Heart right ventricle (tissue), 16 donors: ENCODE results near the gene BRAT1. TPM values are rescaled to one million over a fixed set of nuclear protein-coding genes. Genes with fewer than 3 reads are reported as not detected.
A peak's percentile ranks its signal among the peaks of the same experiment; 100 is the strongest.

ENCODE experiments used
- ATAC-seq, 8 donors: fragments of 200-7000 bp; cut with Tn5 transposase; one replicate each; pipeline ENCODE4 v1.9.1; 2020; ENCODE audit warnings: mild to moderate bottlenecking in 8 of 8, moderate library complexity in 8 of 8, moderate number of reproducible peaks in 1 of 8
- DNase-seq, 2 donors: peaks; one replicate each; pipeline ENCODE4 v3.0.0-alpha.2; 2020
- H3K27ac ChIP-seq, 10 donors: fragments of 200-600 bp; sonication (generic) in 2 of 10; one replicate each; pipeline versions ENCODE4 v1.5.0 to v1.8.0; 2020 to 2022; ENCODE audit warnings: mild to moderate bottlenecking in 3 of 10
- H3K27me3 ChIP-seq, 7 donors: fragments of 200-600 bp; one replicate each; pipeline ENCODE4 v1.8.0; 2021 to 2022; ENCODE audit warnings: mild to moderate bottlenecking in 2 of 7
- H3K36me3 ChIP-seq, 9 donors: fragments of 200-600 bp; sonication (generic) in 1 of 9; one replicate each; pipeline versions ENCODE4 v1.5.0 to v1.8.0; 2020 to 2022; ENCODE audit warnings: mild to moderate bottlenecking in 2 of 9
- H3K4me1 ChIP-seq, 9 donors: fragments of 200-600 bp; sonication (generic) in 1 of 9; one replicate each; pipeline versions ENCODE4 v1.5.0 to v1.8.0; 2020 to 2022; ENCODE audit warnings: mild to moderate bottlenecking in 4 of 9
- H3K4me3 ChIP-seq, 10 donors: fragments of 200-600 bp; sonication (generic) in 2 of 10; one replicate each; pipeline versions ENCODE4 v1.5.0 to v1.8.0; 2020 to 2022; ENCODE audit warnings: mild to moderate bottlenecking in 7 of 10, moderate library complexity in 2 of 10
- H3K9me3 ChIP-seq, 11 donors: fragments of 200-600 bp in 10 of 11; sonication (generic) in 2 of 11; one replicate each; pipeline versions ENCODE4 v1.5.0 to v1.8.0; 2013 to 2022; ENCODE audit warnings: mild to moderate bottlenecking in 2 of 11, control low read depth in 1 of 11, moderate library complexity in 1 of 11
- WGBS, 2 donors: extraction: QIAGEN DNeasy Blood & Tissue Kit; methylation state at CpG; one replicate each; pipeline ENCODE4 v1.1.7; 2013; ENCODE audit warnings: inconsistent platforms in 1 of 2; 5-methylcytosine and 5-hydroxymethylcytosine counted together
- intact Hi-C, 10 donors: fragments of 100-400 bp; cut with DNase I; formaldehyde crosslinking; loops; one replicate each; pipeline versions ENCODE4 v1.11.1 to v1.14.2; 2022
- polyA plus RNA-seq, 2 donors: library from polyadenylated mRNA; stranded (reverse); fragments of 200-250 nt; gene quantifications; one replicate each; pipeline ENCODE4 v1.2.3, GENCODE V29; 2013
- total RNA-seq, 10 donors: library from RNA; stranded (reverse); fragmentation: NEBNext Ultra II Directional in 3 of 10; extraction: Animal tissue kit (Norgen Biotek cat#: 25700) in 3 of 10; gene quantifications; one replicate each; pipeline versions ENCODE4 v1.2.1 to v1.2.4, GENCODE V29; 2021 to 2023
- TF ChIP-seq, protein P1 (sequence below), 9 donors: fragments of 200-600 bp; sonication (generic) in 2 of 9; IDR thresholded peaks; one replicate each; pipeline versions ENCODE4 v1.5.0 to v1.8.0; 2021 to 2022; ENCODE audit warnings: antibody characterized with exemption in 9 of 9, mild to moderate bottlenecking in 5 of 9, moderate library complexity in 1 of 9
- donor health status: Arrhythmogenic right ventricular cardiomyopathy.
- donor health status: ischemic (EF 13 %, LVEDD 7.1; RV severe dilation, severe dysfunction).
- donor health status: healthy with polysubstance abuse.
- donor health status: DM: no; HTN: yes; CAD: no.
- donor health status: DM: no; HTN: no; CAD: no.
- donor health status: ischemic (EF 25% LVEDD 6.9; RV normal size, moderate dysfunction).
- donor health status: ischemic (EF 25% LVEDD 5.7; RV mildly dilated, moderate dysfunction).
- donor health status: healthy.
- donor health status: DM: yes; HTN: yes; CAD: no.
- donor health status: Ischemic cardiomyopathy.
- donor health status: ischemic (EF 35%, LVEDD 5.7; RV mildly dilated, moderate dysfunction).
- donor health status: nonischemic (EF 11% LVEDD 7.7; RV severe dilation, severe dysfunction).
- donor health status: DM: yes; HTN: yes; CAD: no.
- donor health status: PGD.
- donor health status: ischemic (EF 29% LVEDD 5.4; RV normal size, mild dysfunction).
- donor health status: nonischemic (EF 23%, LVEDD 6.1; RV moderate dilation, normal function).

Gene BRAT1
- total and polyA plus RNA-seq, 12 donors = 10.6 to 22.8 (median 13.9) TPM

- intact Hi-C loops = loop anchor here in 4 of 10 donors (5.0 kb wide), 4 partner anchors 35 to 50 kb away; partner anchors contain the start of genes GRIFIN (in 2 of the 4), BRAT1 (in 1 of the 4) and IQCE (in 1 of the 4)
- Histone ChIP-seq H3K4me1 (peaks cover 27 to 91% (median 61%) of the 10 kb centered on the region in 9 donors), H3K27me3 (peaks cover 0 to 33% (median 6%) of the 10 kb centered on the region in 7 donors), H3K9me3 (no peaks in the 10 kb centered on the region), H3K27ac (peak overlapping the region in 9 of 10 donors; percentile 43 to 91 (median 81)), H3K36me3 (peaks cover 0 to 25% (median 4%) of the 10 kb centered on the region in 9 donors), H3K4me3 (peak overlapping the region; percentile 33 to 82 (median 66))
- peak in 5 of 8 donors; percentile 1 to 36 (median 15) for ATAC-seq
- peak; percentile 56 to 62 for DNase-seq
- TF ChIP-seq, protein P1, sequence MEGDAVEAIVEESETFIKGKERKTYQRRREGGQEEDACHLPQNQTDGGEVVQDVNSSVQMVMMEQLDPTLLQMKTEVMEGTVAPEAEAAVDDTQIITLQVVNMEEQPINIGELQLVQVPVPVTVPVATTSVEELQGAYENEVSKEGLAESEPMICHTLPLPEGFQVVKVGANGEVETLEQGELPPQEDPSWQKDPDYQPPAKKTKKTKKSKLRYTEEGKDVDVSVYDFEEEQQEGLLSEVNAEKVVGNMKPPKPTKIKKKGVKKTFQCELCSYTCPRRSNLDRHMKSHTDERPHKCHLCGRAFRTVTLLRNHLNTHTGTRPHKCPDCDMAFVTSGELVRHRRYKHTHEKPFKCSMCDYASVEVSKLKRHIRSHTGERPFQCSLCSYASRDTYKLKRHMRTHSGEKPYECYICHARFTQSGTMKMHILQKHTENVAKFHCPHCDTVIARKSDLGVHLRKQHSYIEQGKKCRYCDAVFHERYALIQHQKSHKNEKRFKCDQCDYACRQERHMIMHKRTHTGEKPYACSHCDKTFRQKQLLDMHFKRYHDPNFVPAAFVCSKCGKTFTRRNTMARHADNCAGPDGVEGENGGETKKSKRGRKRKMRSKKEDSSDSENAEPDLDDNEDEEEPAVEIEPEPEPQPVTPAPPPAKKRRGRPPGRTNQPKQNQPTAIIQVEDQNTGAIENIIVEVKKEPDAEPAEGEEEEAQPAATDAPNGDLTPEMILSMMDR (IDR thresholded peaks at IDR 0.05) = no peak
- WGBS, 2 donors = 32% methylated on average over 17 of the region's 17 CpGs
Observed at GRCh38 chr7:2521952-2522591, 33.3 kb downstream of the BRAT1 start.

DNA sequence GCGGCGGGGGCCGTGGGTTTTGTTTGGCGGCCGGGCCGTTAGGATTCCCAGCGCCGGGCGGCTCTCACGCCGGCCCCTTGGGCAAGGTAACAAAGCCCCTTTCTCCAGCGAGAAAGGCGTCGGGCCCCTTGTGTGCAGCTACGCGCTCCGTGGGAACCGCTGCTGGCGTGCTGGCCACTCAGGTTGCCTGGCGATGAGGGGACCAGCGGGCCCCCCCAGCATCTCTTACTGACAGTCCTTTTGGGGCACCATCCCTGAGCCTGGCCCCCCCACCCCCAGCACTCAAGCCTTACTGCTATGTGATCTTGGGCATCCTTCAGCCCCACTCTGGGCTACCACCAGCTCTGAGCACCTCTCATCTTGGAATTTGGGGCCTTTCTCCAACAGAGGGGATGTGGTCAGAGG lies 34.0 kb downstream of the BRAT1 start:
- DNase-seq (no peak), ATAC-seq (no peak)
- intact Hi-C loops = loop anchor here in 4 of 10 donors (5.0 kb wide), 4 partner anchors 34 to 49 kb away; partner anchors contain the start of genes GRIFIN (in 2 of the 4), BRAT1 (in 1 of the 4) and IQCE (in 1 of the 4)
- Histone ChIP-seq H3K36me3 (peaks cover 0 to 18% (median 4%) of the 10 kb centered on the region in 9 donors), H3K9me3 (no peaks in the 10 kb centered on the region), H3K27me3 (peaks cover 0 to 33% (median 6%) of the 10 kb centered on the region in 7 donors), H3K4me3 (peak overlapping the region; percentile 33 to 82 (median 66)), H3K4me1 (peaks cover 27 to 91% (median 59%) of the 10 kb centered on the region in 9 donors), H3K27ac (peak overlapping the region in 9 of 10 donors; percentile 39 to 87 (median 79))
- TF ChIP-seq, protein P1 (IDR thresholded peaks at IDR 0.05) = no peak
- WGBS, 2 donors = 16% methylated on average over 20 to 21 of the region's 21 CpGs

DNA sequence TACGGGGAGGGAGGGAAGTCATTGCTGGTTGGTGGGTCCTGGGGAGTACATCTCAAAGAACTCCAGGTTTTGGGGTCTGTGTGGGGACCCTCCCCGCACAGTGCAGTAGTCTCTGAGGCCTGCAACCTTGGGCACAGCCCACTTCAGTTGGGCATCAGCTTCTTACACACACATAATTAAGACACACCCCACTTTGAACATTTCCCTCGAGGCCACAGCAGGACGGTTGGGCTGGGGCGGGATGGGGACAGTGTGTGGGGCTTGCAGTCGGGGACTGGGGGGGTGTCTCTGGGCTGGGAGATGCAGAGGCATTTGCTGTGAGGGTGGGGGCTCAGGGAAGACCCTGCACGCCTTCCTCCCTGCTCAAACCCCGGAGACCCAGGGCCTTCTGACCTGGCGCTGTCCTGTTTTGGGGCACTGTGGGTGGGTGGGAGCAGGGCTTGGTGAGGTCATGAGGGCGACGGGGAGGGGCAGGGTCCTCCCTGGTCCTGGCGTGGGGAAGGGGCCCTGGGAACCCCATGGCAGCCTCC lies 34.5 kb downstream of the BRAT1 start:
- peak overlapping the region; percentile 33 to 82 (median 66) for H3K4me3 ChIP-seq
- H3K27me3 ChIP-seq = peaks cover 0 to 30% (median 6%) of the 10 kb centered on the region in 7 donors

More for the DNA sequence above, 34.5 kb downstream of the BRAT1 start:
- WGBS, 2 donors = 18 to 20% methylated on average over 12 of the region's 12 CpGs
- Histone ChIP-seq H3K27ac (peak overlapping the region in 9 of 10 donors; percentile 39 to 87 (median 79)), H3K36me3 (peaks cover 0 to 13% (median 4%) of the 10 kb centered on the region in 9 donors), H3K4me1 (peaks cover 27 to 88% (median 59%) of the 10 kb centered on the region in 9 donors), H3K9me3 (no peaks in the 10 kb centered on the region)
- TF ChIP-seq, protein P1 (IDR thresholded peaks at IDR 0.05) = no peak
- no peak for DNase-seq
- ATAC-seq = no peak
- intact Hi-C loops = loop anchor here in 4 of 10 donors (5.0 kb wide), 4 partner anchors 34 to 49 kb away; partner anchors contain the start of genes GRIFIN (in 2 of the 4), BRAT1 (in 1 of the 4) and IQCE (in 1 of the 4)
